OCI-LY1 (cell line): ENCODE measurements around the gene RALGPS1.

Experiments used
- EZH2 ChIP-seq: fragments of 200-600 bp; sonication (generic), shearing (Covaris generic); IDR thresholded peaks from 2 replicates; pipeline ENCODE4 v1.8.0; 2017; ENCODE audit warnings: borderline replicate concordance, mixed run types, mild to moderate bottlenecking, antibody characterized with exemption, low read length, moderate library complexity, mixed read lengths
- TF ChIP-seq, protein P1 (sequence below): fragments of 200-600 bp; sonication (generic), shearing (Covaris generic); IDR thresholded peaks from 2 replicates; pipeline ENCODE4 v1.5.1; 2017; ENCODE audit warnings: mild to moderate bottlenecking, antibody characterized with exemption, low read length, moderate library complexity, mixed read lengths

DNA sequence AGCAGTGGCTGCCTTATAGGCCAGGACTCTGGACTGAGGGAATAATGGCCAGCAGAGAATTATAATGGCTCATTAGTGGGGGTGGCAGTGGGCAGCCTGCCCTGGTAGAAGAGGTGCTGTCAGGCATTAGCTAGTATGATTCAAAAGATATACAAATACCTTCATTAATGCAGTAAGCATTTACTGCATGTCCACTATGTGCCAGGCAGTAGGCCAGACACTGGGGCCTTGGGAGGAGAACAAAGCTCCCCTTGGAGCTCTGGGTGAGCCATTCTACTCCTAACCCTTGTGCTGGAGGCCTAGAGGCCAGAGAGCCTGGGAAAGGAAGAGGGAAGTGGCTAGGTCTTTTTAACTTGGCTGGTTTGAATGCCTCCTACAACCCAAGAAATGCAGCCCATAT lies 348.0 kb downstream of the RALGPS1 start:
- TF ChIP-seq, protein P1, sequence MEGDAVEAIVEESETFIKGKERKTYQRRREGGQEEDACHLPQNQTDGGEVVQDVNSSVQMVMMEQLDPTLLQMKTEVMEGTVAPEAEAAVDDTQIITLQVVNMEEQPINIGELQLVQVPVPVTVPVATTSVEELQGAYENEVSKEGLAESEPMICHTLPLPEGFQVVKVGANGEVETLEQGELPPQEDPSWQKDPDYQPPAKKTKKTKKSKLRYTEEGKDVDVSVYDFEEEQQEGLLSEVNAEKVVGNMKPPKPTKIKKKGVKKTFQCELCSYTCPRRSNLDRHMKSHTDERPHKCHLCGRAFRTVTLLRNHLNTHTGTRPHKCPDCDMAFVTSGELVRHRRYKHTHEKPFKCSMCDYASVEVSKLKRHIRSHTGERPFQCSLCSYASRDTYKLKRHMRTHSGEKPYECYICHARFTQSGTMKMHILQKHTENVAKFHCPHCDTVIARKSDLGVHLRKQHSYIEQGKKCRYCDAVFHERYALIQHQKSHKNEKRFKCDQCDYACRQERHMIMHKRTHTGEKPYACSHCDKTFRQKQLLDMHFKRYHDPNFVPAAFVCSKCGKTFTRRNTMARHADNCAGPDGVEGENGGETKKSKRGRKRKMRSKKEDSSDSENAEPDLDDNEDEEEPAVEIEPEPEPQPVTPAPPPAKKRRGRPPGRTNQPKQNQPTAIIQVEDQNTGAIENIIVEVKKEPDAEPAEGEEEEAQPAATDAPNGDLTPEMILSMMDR: no peak
- TF ChIP-seq EZH2: no peak
